Spleen (tissue), 7 donors: ENCODE measurements around the gene TMEM100.

ENCODE experiments used
- CTCF ChIP-seq, 11 experiments: fragments of 200-600 bp in 7 of 11; fragments of 450-650 bp in 4 of 11; sonication (generic) in 4 of 11; IDR thresholded peaks in 8 of 11; conservative IDR thresholded peaks in 3 of 11; 1 replicate in 7 of 11; 2 replicates in 4 of 11; pipeline versions ENCODE4 v1.4.0 to v1.8.0; 2016 to 2021; ENCODE audit warnings: antibody characterized with exemption in 11 of 11, inconsistent platforms in 4 of 11, mild to moderate bottlenecking in 1 of 11
- POLR2A ChIP-seq, 3 donors: fragments of 450-650 bp; IDR thresholded peaks; one replicate each; pipeline ENCODE4 v1.5.1; 2017; ENCODE audit warnings: antibody characterized with exemption in 3 of 3, mild to moderate bottlenecking in 1 of 3
- POLR2AphosphoS5 ChIP-seq, 3 donors: sonication (generic); formaldehyde crosslinking; IDR thresholded peaks; one replicate each; pipeline ENCODE4 v1.5.1; 2017; ENCODE audit warnings: antibody characterized with exemption in 3 of 3
- donor health status: DM: no; HTN: no; CAD: no; lungs with moderate emphysema.
- donor health status: DM: no; HTN: no; CAD: no.
- donor health status: DM: no; HTN: no; CAD: no.

GRCh38 chr17:55727275-55727674, 4.6 kb upstream of the TMEM100 start:
- TF ChIP-seq POLR2A (IDR thresholded peaks at IDR 0.05): no peak
- no peak for TF ChIP-seq CTCF (IDR thresholded peaks at IDR 0.05 in 8 of 11, conservative IDR thresholded peaks at IDR 0.05 in 3 of 11)
- no peak for TF ChIP-seq POLR2AphosphoS5 (IDR thresholded peaks at IDR 0.05)
